Mucosa of descending colon (tissue), 3 donors: Measurements from ENCODE around the gene TMEM86B. TPM values are rescaled to one million over a fixed set of nuclear protein-coding genes. Genes with fewer than 3 reads are reported as not detected.
A peak's percentile ranks its signal among the peaks of the same experiment; 100 is the strongest.

Experiments used
- ATAC-seq: fragments of 200-7000 bp; cut with Tn5 transposase; one replicate; pipeline ENCODE4 v1.9.1; 2020; ENCODE audit warnings: mild to moderate bottlenecking, moderate library complexity
- DNase-seq, 3 donors: peaks; one replicate each; pipeline ENCODE4 v3.0.0-alpha.2; 2020
- H3K36me3 ChIP-seq: fragments of 200-600 bp; one replicate; pipeline ENCODE4 v1.8.0; 2021; ENCODE audit warnings: low read depth, mild to moderate bottlenecking
- H3K4me1 ChIP-seq: fragments of 200-600 bp; one replicate; pipeline ENCODE4 v1.8.0; 2021; ENCODE audit warnings: low read depth, mild to moderate bottlenecking
- H3K4me3 ChIP-seq: fragments of 200-600 bp; one replicate; pipeline ENCODE4 v1.8.0; 2021; ENCODE audit warnings: mild to moderate bottlenecking
- H3K9me3 ChIP-seq: fragments of 200-600 bp; one replicate; pipeline ENCODE4 v1.8.0; 2021; ENCODE audit warnings: mild to moderate bottlenecking
- intact Hi-C, 2 donors: fragments of 100-400 bp; cut with DNase I in 1 of 2; cut with micrococcal nuclease in 1 of 2; formaldehyde crosslinking; loops; one replicate each; pipeline versions ENCODE4 v1.11.0 to v1.11.1; 2022; cut with DNase I, micrococcal nuclease
- total RNA-seq, 3 donors: library from RNA; stranded (reverse); fragmentation: NEBNext Ultra II Directional in 2 of 3; extraction: Animal tissue kit (Norgen Biotek cat#: 25700) in 2 of 3; gene quantifications; one replicate each; pipeline versions ENCODE4 v1.2.1 to v1.2.4, GENCODE V29; 2021 to 2023
- TF ChIP-seq, protein P1 (sequence below): fragments of 200-600 bp; IDR thresholded peaks from one replicate; pipeline ENCODE4 v1.8.0; 2022; ENCODE audit warnings: antibody characterized with exemption, mild to moderate bottlenecking
- donor health status: DM: no; HTN: no; CAD: no; lungs with moderate emphysema.
- donor health status: DM: no; HTN: no; CAD: no.
- donor health status: DM: no; HTN: yes; CAD: no.

Gene TMEM86B
- total RNA-seq, 3 donors from 2014 or later = 3.4 to 4.5 (median 3.7) TPM

DNA sequence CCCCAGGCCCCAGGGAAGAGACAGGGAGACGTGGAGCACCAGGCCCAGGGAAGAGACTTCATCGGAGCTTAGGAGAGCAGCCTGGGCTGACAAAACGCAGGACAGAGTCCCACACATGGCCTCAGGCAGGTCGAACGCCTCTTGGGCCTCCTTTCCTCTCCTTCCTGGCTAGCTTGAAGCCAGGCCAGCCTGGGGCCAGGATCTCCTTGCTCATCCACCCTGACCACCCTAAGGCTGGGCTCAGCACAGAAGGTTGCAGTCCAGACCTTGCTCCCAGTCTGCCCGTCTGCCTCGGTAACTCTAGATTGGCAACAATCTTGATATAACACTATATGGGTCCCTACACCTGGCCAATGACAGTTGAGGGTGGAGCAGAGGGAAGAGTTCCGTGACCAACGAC, 20.1 kb upstream of the TMEM86B start:
- TF ChIP-seq, protein P1, sequence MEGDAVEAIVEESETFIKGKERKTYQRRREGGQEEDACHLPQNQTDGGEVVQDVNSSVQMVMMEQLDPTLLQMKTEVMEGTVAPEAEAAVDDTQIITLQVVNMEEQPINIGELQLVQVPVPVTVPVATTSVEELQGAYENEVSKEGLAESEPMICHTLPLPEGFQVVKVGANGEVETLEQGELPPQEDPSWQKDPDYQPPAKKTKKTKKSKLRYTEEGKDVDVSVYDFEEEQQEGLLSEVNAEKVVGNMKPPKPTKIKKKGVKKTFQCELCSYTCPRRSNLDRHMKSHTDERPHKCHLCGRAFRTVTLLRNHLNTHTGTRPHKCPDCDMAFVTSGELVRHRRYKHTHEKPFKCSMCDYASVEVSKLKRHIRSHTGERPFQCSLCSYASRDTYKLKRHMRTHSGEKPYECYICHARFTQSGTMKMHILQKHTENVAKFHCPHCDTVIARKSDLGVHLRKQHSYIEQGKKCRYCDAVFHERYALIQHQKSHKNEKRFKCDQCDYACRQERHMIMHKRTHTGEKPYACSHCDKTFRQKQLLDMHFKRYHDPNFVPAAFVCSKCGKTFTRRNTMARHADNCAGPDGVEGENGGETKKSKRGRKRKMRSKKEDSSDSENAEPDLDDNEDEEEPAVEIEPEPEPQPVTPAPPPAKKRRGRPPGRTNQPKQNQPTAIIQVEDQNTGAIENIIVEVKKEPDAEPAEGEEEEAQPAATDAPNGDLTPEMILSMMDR = no peak
- H3K9me3 ChIP-seq = no peaks in the 10 kb centered on the region
- H3K36me3 ChIP-seq = peaks cover 4% of the 10 kb centered on the region
- no peak for DNase-seq
- H3K4me1 ChIP-seq = peaks cover 29% of the 10 kb centered on the region
- intact Hi-C loops = no loop called here
- ATAC-seq = no peak
- no peak overlapping the region for H3K4me3 ChIP-seq

DNA sequence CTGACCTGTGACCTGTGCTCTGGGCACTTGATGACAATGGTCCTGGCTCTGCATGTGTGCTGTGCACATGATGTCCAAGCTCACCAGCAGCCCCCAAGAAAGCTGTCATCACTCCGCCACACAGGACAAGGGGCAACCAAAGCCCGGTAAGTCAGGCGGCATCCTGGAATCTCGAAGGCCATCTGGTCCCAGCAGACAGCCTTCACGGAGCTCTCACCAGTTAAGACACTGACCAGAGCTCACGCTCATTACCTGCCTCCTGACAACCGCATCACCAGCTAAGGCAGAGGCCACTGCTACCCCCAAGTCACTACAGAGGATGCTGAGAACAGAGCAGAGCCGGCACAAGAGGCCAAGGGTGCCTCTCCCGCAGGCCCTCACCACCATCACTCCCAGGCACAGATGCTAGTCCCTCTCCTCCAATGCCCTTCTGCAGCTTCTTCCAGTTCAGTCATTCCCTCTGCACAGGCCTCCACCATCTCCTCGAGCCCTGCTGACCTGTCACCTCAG, 19.7 kb upstream of the TMEM86B start:
- peaks cover 4% of the 10 kb centered on the region for H3K36me3 ChIP-seq
- no peaks in the 10 kb centered on the region for H3K9me3 ChIP-seq
- TF ChIP-seq, protein P1 = no peak
- intact Hi-C loops = no loop called here
- ATAC-seq (no peak), DNase-seq (no peak)
- H3K4me3 ChIP-seq = no peak overlapping the region
- peaks cover 29% of the 10 kb centered on the region for H3K4me1 ChIP-seq

DNA sequence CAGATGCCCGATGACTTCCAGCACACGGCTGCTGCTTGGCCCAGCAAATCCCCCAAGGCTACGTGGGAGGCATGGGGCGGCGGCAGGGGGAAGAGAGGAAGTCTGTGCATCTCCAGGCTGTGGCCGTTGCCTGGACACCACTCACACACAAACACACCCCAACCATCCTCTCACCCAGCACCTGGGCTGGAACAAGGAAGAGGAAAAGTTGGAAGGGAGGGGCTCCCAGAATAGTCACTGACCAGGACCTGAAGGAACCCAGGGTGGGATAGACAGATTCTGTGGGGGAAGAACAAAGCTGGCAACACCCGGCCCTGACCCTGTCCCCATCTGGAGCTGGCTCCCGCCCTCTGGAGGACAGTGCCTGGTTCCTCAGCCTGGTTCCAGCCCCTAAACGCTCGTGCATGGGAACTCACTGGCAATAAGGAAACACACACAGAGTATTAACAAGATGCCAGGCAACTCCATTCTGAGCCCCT, 19.1 kb upstream of the TMEM86B start:
- DNase-seq = peak; percentile 61 to 77 (median 70)
- Histone ChIP-seq H3K9me3 (no peaks in the 10 kb centered on the region), H3K36me3 (peaks cover 4% of the 10 kb centered on the region), H3K4me1 (peaks cover 25% of the 10 kb centered on the region), H3K4me3 (no peak overlapping the region)
- TF ChIP-seq, protein P1 = no peak
- ATAC-seq = peak; percentile 91
- intact Hi-C loops = no loop called here

DNA sequence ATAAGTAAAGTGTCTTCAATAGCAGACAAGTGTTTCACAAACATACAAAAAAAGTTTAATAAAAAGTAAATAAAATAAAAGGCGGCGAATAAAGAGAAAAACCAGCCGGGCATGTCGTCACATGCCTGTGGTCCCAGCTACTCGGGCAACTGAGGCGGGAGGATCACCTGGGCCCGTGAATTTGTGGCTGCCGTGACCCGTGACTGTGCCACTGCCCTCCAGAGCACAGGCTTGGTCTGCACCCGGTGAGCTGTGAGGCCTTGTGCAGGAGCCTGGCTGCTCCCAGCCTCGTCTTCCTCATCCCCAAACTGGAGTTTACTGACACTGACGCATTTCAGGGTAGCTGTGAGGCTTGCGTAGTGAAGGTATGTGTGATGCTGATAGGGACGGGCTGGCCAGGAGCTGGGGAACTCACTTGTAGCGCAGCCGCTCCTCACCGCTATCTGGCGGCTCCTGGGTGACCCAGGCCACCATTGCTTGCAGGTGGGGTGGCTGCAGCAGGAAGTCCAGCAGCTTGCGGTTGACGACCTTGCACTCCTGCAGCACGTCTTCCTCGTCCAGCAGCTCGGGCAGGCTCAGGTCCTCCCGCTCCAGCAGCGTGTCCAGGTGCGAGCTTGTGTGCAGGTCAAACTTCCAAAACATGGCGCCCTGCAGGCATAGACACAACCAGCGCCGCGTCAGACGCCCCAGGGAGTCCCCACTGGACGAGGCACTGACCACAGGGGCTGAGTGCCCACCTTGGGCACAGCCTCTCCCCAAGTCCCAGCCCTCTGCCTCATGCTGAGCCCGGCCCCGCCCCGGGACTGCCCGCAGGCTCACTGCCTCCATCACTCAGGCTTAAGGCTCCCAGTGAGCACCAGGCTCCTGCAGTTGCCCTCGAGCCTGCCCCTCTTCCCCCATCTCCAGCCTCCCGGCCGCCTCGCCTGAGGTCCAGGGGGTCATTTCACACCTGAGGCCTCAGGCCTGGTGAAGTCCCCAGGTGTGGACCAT, 18.2 kb upstream of the TMEM86B start:
- Histone ChIP-seq H3K4me1 (peaks cover 19% of the 10 kb centered on the region), H3K9me3 (no peaks in the 10 kb centered on the region), H3K4me3 (no peak overlapping the region), H3K36me3 (peaks cover 5% of the 10 kb centered on the region)
- ATAC-seq (no peak), DNase-seq (peak in 2 of 3 donors; percentile 25 to 55)
- intact Hi-C loops = no loop called here
- TF ChIP-seq, protein P1 = no peak

DNA sequence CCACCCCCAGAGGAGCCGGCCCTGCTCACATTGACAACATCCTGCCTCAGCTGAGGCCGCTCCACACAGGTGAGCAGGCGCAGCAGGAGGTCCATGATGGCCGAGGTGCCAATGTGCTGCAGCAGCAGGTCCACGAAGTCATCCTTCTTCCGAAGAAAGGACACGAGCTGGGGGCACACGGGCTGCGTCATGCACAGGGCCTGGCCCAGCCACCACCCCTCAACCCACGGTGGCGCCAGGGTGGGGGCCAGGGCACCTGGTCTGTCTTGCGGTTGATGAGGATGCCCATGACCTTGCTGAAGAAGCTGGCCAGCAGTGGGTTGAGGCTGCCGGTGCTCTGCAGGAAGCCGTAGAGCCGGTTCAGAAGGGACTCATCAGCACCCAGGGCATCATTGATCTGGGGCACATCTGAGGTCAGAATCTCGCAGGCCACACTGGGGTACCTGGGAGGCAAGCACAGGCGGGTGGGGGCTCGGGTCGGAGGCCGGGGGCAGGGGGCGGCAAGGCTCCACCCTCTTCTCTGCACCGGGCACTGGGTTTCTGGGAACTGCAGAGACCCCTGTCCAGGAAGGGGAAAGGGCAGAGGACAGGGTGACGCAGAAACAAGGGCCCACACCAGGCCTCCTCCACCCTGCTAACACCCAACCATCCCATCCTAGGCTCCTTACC, 16.8 kb upstream of the TMEM86B start:
- DNase-seq (peak in 1 of 3 donors; percentile 13), ATAC-seq (no peak)
- intact Hi-C loops = no loop called here
- no peaks in the 10 kb centered on the region for H3K9me3 ChIP-seq
- H3K36me3 ChIP-seq = peaks cover 11% of the 10 kb centered on the region
- peaks cover 19% of the 10 kb centered on the region for H3K4me1 ChIP-seq
- TF ChIP-seq, protein P1 = no peak
- H3K4me3 ChIP-seq = no peak overlapping the region
